ENCODE measurements around the gene ENDOU.
"Not testable (repeated sequence)": the region's sequence is repeated elsewhere in the genome, so short reads cannot be mapped to it uniquely, and the experiment has no call there.

The ENDOU gene

DNA sequence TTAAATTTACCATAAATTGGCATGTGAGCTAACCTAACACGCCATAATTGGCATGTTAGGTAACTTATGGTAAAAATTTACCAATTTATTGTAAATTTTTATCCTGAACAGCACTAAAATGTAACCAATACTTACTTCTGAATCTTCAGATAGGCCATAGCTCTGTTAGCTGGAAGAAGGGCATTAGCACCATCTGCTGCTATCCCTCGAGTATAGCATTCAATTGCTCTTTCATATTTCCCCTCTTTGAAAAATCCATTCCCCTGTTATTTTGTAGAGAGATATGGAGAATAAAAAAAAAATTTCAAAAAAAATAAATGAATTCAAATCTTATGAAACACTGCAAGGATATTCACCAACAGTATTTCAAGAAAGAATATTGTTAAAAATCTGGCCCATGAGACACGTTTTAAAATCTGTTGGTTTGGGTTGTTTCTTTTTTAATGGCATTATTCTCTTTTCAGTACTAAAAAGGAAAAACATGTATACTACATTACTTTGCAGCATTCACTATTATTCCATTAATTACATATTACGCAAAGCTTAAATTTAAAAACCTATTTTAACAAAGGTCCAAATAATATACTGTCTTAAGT lies 38.5 kb downstream of the ENDOU start:
- DNase-seq (ENCODE audit: low spot score): peak; percentile 28

DNA sequence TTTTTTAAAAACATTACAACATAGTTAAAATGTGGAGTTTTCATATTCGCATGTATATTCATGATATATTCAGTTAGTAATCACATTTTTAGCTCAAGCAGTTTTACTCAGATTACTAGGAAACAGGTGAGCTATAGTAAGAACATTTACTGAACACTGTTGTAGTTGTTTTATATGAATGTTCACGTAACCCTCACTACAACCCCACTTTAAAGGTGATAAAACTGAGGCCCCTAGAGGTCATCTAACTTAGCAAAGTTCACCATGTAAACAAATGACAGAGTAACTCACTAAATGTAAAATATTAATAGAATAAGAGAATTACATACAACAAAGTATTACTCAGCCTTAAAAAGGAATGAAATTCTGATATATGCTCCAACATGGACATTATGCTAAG lies 45.5 kb downstream of the ENDOU start:
- DNase-seq (ENCODE audit: low spot score): no peak

- DNase-seq (ENCODE audit: low spot score): no peak
Measured at GRCh38 chr12:47672068-47672467, 53.2 kb downstream of the ENDOU start.

DNA sequence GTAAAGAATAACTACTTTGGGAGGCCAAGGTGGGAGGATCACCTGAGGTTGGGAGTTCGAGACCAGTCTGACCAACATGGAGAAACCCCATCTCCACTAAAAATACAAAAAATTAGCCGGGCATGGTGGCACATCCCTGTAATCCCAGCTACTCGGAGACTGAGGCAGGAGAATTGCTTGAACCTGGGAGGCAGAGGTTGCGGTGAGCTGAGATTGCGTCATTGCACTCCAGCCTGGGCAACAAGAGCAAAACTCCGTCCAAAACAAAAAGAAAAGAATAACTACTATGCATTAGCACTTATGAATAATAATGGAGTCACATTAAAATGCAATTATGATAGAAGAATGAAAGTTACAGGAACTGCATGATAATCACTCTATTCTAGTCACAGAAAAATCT lies 57.4 kb downstream of the ENDOU start:
- DNase-seq (ENCODE audit: low spot score): not testable (repeated sequence)
